OCI-LY7 (cell line): ENCODE data around the gene NDUFA13. TPM values are rescaled to one million over a fixed set of nuclear protein-coding genes. Genes with fewer than 3 reads are reported as not detected.

Experiments used
- BruUV-seq: library from RNA; stranded (reverse); fragments of 400-500 nt; replicated peaks from 2 replicates; lab custom pipeline; 2021; lab: Mats Ljungman, UMichigan
- CTCF ChIA-PET: fragments of 300-600 bp; sonication (Branson Sonifier 250); formaldehyde crosslinking; loops from one replicate; lab custom pipeline; 2022; ENCODE audit warnings: antibody characterized with exemption; ENCODE audit not compliant: unreplicated experiment; lab: Charles Lee
- POLR2A ChIA-PET: fragments of 300-600 bp; sonication (Branson Sonifier 250); formaldehyde crosslinking; loops from one replicate; lab custom pipeline; 2022; ENCODE audit warnings: antibody characterized with exemption; lab: Charles Lee
- DNase-seq: peaks from one replicate; pipeline ENCODE4 v3.0.0-alpha.2; 2015; ENCODE audit warnings: low spot score
- H2AFZ ChIP-seq: fragments of 200-600 bp; sonication (generic), shearing (Covaris generic); 2 replicates; pipeline ENCODE4 v1.6.1; 2014; ENCODE audit warnings: mild to moderate bottlenecking, antibody characterized with exemption, low read length, moderate library complexity
- H3K27ac ChIP-seq: fragments of 200-600 bp; sonication (generic); 2 replicates; pipeline ENCODE4 v1.5.1; 2014; ENCODE audit warnings: mixed run types, low read depth, mild to moderate bottlenecking, moderate library complexity, low read length, inconsistent platforms; ENCODE audit not compliant: poor library complexity, severe bottlenecking
- H3K36me3 ChIP-seq: fragments of 200-600 bp; sonication (generic); 2 replicates; pipeline ENCODE4 v1.6.1; 2014; ENCODE audit warnings: mild to moderate bottlenecking, antibody characterized with exemption, low read length, moderate library complexity, mixed read lengths; ENCODE audit not compliant: insufficient read depth
- H3K4me1 ChIP-seq: fragments of 200-600 bp; sonication (generic); 2 replicates; pipeline ENCODE4 v1.5.1; 2014; ENCODE audit warnings: mild to moderate bottlenecking, low read length; ENCODE audit not compliant: insufficient read depth, poor library complexity, severe bottlenecking
- H3K4me2 ChIP-seq: fragments of 200-600 bp; sonication (generic); 2 replicates; pipeline ENCODE4 v1.6.1; 2014; ENCODE audit warnings: mild to moderate bottlenecking, low read length
- H3K4me3 ChIP-seq: fragments of 200-600 bp; sonication (generic); 2 replicates; pipeline ENCODE4 v1.5.1; 2014; ENCODE audit warnings: mild to moderate bottlenecking, low read depth, low read length; ENCODE audit not compliant: poor library complexity, severe bottlenecking
- H3K79me2 ChIP-seq: fragments of 200-600 bp; sonication (generic); 2 replicates; pipeline ENCODE4 v1.6.1; 2016; ENCODE audit warnings: low read depth, mild to moderate bottlenecking, low read length, moderate library complexity, mixed read lengths; ENCODE audit not compliant: insufficient read depth
- H3K9me2 ChIP-seq: fragments of 200-600 bp; sonication (generic); 2 replicates; pipeline ENCODE4 v1.6.1; 2016; ENCODE audit warnings: mild to moderate bottlenecking, low read length, mixed read lengths; ENCODE audit not compliant: insufficient read depth
- H3K9me3 ChIP-seq: fragments of 200-600 bp; sonication (generic); 2 replicates; pipeline ENCODE4 v1.6.1; 2014; ENCODE audit warnings: mild to moderate bottlenecking, mixed run types, low read length, mixed read lengths
- H4K20me1 ChIP-seq: fragments of 200-600 bp; sonication (generic); 2 replicates; pipeline ENCODE4 v1.6.1; 2014; ENCODE audit warnings: mild to moderate bottlenecking, antibody characterized with exemption, low read length, moderate library complexity, mixed read lengths; ENCODE audit not compliant: insufficient read depth
- CTCF ChIP-seq: fragments of 200-600 bp; sonication (generic); conservative IDR thresholded peaks from 2 replicates; pipeline ENCODE4 v1.5.1; 2014; ENCODE audit warnings: mild to moderate bottlenecking, antibody characterized with exemption, low read length, moderate library complexity, mixed read lengths
- EZH2phosphoT487 ChIP-seq: fragments of 200-600 bp; sonication (generic); IDR thresholded peaks from 2 replicates; pipeline ENCODE4 v1.6.1; 2018; ENCODE audit warnings: low read depth, borderline replicate concordance, mild to moderate bottlenecking, mixed run types, antibody characterized with exemption, low read length, moderate library complexity, mixed read lengths
- intact Hi-C: fragments of 100-400 bp; cut with micrococcal nuclease; formaldehyde crosslinking; loops from one replicate; pipeline ENCODE4 v1.10.0; 2022; ENCODE audit not compliant: unreplicated experiment
- total RNA-seq, 2 experiments: library from RNA; depleted of rRNA in 1 of 2; stranded (reverse); fragments of >200 nt in 1 of 2; shearing (Covaris generic) in 1 of 2; gene quantifications; 2 replicates each; pipeline ENCODE4 v1.2.3, GENCODE V29; 2014 to 2022

The NDUFA13 gene
- total RNA-seq, 2 experiments from 2014 or later, result 275 to 429 TPM

- H2AFZ ChIP-seq, result no peak overlapping the region
- no peak overlapping the region for H3K4me2 ChIP-seq
- no peaks in the 10 kb centered on the region for H3K79me2 ChIP-seq
- no peaks in the 10 kb centered on the region for H3K36me3 ChIP-seq
- TF ChIP-seq EZH2phosphoT487, result no peak
- no peak for TF ChIP-seq CTCF
- H3K27ac ChIP-seq, result no peak overlapping the region
- no peak overlapping the region for H3K4me3 ChIP-seq
- no peaks in the 10 kb centered on the region for H4K20me1 ChIP-seq
- no TSS peak for BruUV-seq
- no peaks in the 10 kb centered on the region for H3K4me1 ChIP-seq
- H3K9me3 ChIP-seq, result no peaks in the 10 kb centered on the region
- DNase-seq, result no peak
- intact Hi-C loops, result no loop called here
- H3K9me2 ChIP-seq, result no peaks in the 10 kb centered on the region
- ChIA-PET POLR2A (no interaction called here), CTCF (interaction anchor here (0.7 kb wide), 1 partner anchor 31 kb away, joined by 3 read pairs; no protein-coding TSS in a partner anchor)
Measured at GRCh38 chr19:19563348-19563848, 47.4 kb downstream of the NDUFA13 start.

DNA sequence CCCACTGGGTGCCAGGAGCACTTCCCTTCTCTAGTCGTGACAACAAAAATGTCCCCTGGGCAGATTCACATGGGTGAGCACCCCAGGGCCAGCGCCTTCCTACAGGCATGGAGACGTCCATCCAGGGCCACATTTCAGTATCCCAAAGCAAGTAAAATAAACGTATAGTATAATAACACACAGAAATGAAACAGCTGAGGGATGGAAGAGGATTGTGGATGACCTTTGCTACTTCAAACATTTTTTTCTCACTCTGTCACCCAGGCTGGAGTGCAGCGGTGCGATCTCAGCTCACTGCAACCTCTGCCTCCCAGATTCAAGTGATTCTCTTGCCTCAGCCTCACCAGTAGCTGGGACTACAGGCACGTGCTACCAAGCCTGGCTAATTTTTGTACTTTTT lies 50.3 kb downstream of the NDUFA13 start:
- H3K36me3 ChIP-seq, result no peaks in the 10 kb centered on the region
- no peaks in the 10 kb centered on the region for H3K4me1 ChIP-seq
- DNase-seq, result no peak
- H2AFZ ChIP-seq, result no peak overlapping the region
- ChIA-PET POLR2A (interaction anchor here (0.7 kb wide), 1 partner anchor 103 kb away, joined by 5 read pairs; no protein-coding TSS in a partner anchor), CTCF (no interaction called here)
- no TSS peak for BruUV-seq
- H4K20me1 ChIP-seq, result no peaks in the 10 kb centered on the region
- H3K4me3 ChIP-seq, result no peak overlapping the region
- intact Hi-C loops, result no loop called here
- TF ChIP-seq EZH2phosphoT487, result no peak
- H3K9me2 ChIP-seq, result no peaks in the 10 kb centered on the region
- no peaks in the 10 kb centered on the region for H3K9me3 ChIP-seq
- no peak overlapping the region for H3K4me2 ChIP-seq
- H3K27ac ChIP-seq, result no peak overlapping the region
- no peaks in the 10 kb centered on the region for H3K79me2 ChIP-seq

- Histone ChIP-seq H4K20me1 (no peaks in the 10 kb centered on the region), H3K4me3 (no peak overlapping the region), H3K36me3 (no peaks in the 10 kb centered on the region), H3K27ac (no peak overlapping the region), H3K4me1 (no peaks in the 10 kb centered on the region), H3K9me2 (no peaks in the 10 kb centered on the region), H3K79me2 (no peaks in the 10 kb centered on the region), H3K4me2 (no peak overlapping the region), H3K9me3 (no peaks in the 10 kb centered on the region), H2AFZ (no peak overlapping the region)
- TF ChIP-seq CTCF (no peak), EZH2phosphoT487 (no peak)
- no peak for DNase-seq
- BruUV-seq, result no TSS peak
- POLR2A ChIA-PET, result interaction anchor here (1.1 kb wide), 1 partner anchor 25 kb away, joined by 3 read pairs; no protein-coding TSS in a partner anchor
- CTCF ChIA-PET, result no interaction called here
- intact Hi-C loops, result no loop called here
Measured at GRCh38 chr19:19567391-19567790, 51.4 kb downstream of the NDUFA13 start.
